ENCODE data around the gene SLC4A8. TPM values are rescaled to one million over a fixed set of nuclear protein-coding genes. Genes with fewer than 3 reads are reported as not detected.

Gene SLC4A8
- total and polyA plus RNA-seq, 11 donors: 0.07 to 3.6 (median 0.51) TPM

DNA sequence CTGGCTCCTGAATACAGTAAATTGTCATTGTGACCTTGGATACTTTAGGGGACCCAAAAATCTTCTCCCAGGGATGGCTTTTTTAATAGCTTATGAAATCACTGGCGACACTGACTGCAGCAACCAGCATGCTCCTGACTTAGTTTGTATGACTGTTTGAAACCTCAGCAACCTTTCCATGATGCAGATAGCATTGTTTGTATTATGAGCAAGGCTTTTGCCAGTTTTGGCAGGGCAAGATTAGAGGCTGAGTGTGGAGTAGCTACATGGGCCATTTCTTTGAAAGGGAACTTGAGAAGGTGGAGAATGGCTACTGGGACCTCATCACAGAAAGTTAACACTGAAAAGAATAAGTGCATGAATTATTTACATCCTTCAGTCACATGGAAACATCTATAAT lies 50.9 kb downstream of the SLC4A8 start:
- no peak overlapping the region for H3K4me3 ChIP-seq
- peaks cover 0 to 4% (median 0%) of the 10 kb centered on the region in 9 donors for H3K27me3 ChIP-seq
- intact Hi-C loops (cut with DNase I): no loop called here
- 88 to 100% (median 96%) methylated on average over 1 of the region's 1 CpG for WGBS, 4 donors
- H3K9me3 ChIP-seq: no peaks in the 10 kb centered on the region
- DNase-seq (no peak), ATAC-seq (no peak)
- TF ChIP-seq CTCF (IDR thresholded peaks at IDR 0.05): no peak
- TF ChIP-seq POLR2A (IDR thresholded peaks at IDR 0.05): no peak
- H3K36me3 ChIP-seq: peaks cover 0 to 3% (median 0%) of the 10 kb centered on the region in 9 donors
- H3K4me1 ChIP-seq: no peaks in the 10 kb centered on the region
- no peak overlapping the region for H3K27ac ChIP-seq

DNA sequence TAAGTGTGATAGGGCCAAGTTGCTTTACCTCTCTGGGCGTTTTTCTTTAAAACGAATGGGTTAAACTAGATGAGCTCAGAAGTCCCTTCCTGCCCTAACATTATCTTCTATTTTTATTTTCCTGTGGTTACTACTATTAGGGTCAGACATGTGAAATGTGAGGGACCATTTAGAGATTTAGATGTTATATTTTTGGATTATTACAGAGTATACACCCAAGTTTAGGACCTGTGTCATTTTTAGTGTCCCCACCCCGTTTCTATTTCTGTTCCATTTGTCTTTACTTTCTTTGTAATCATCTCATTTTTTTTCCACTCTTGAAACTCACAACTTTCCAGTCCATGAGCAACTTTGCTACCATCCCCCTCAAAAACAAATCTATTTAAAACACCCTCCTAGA lies 56.3 kb downstream of the SLC4A8 start:
- TF ChIP-seq CTCF (IDR thresholded peaks at IDR 0.05) (no peak), POLR2A (IDR thresholded peaks at IDR 0.05) (no peak)
- peaks cover 0 to 9% (median 0%) of the 10 kb centered on the region in 12 donors for H3K4me1 ChIP-seq
- no peaks in the 10 kb centered on the region for H3K27me3 ChIP-seq
- no peak overlapping the region for H3K27ac ChIP-seq
- 63 to 77% (median 65%) methylated on average over 3 of the region's 3 CpGs for WGBS, 4 donors
- H3K36me3 ChIP-seq: no peaks in the 10 kb centered on the region
- ATAC-seq (no peak), DNase-seq (no peak)
- intact Hi-C loops (cut with DNase I): no loop called here
- H3K4me3 ChIP-seq: no peak overlapping the region
- H3K9me3 ChIP-seq: no peaks in the 10 kb centered on the region

- H3K4me1 ChIP-seq: peaks cover 0 to 9% (median 0%) of the 10 kb centered on the region in 12 donors
- peak overlapping the region in 1 of 12 donors; percentile 34 for H3K27ac ChIP-seq
- no peaks in the 10 kb centered on the region for H3K36me3 ChIP-seq
- no peak for TF ChIP-seq CTCF (IDR thresholded peaks at IDR 0.05)
- TF ChIP-seq POLR2A (IDR thresholded peaks at IDR 0.05): no peak
- no peak for DNase-seq
- intact Hi-C loops (cut with DNase I): no loop called here
- WGBS, 4 donors: 55 to 82% (median 61%) methylated on average over 3 of the region's 3 CpGs
- ATAC-seq: no peak
- no peaks in the 10 kb centered on the region for H3K9me3 ChIP-seq
- H3K27me3 ChIP-seq: no peaks in the 10 kb centered on the region
- H3K4me3 ChIP-seq: no peak overlapping the region
Measured at GRCh38 chr12:51482929-51483697, 58.5 kb downstream of the SLC4A8 start.

DNA sequence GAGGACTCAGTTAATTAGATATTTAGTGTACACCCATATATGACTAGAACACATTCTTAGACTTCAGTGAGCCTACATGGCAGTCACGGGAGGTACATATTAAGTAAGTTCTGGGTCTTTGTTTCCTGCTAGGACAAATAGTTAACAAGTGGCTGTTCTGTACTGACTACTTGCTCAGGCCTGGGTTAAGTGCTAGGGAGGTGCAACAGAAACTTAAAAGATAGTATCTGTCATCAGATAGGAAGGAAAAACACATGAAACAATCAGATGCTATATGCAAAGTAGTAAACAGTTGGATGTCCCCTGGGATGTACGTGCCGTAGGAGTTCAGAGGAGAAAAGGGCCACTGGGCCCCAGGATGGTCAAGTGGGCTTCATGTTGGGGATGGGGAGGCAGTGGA lies 59.5 kb downstream of the SLC4A8 start:
- TF ChIP-seq CTCF (IDR thresholded peaks at IDR 0.05) (no peak), POLR2A (IDR thresholded peaks at IDR 0.05) (no peak)
- DNase-seq: no peak

More for the DNA sequence above, 59.5 kb downstream of the SLC4A8 start:
- WGBS, 4 donors: 80 to 87% (median 84%) methylated on average over 3 of the region's 3 CpGs
- Histone ChIP-seq H3K9me3 (no peaks in the 10 kb centered on the region), H3K27ac (no peak overlapping the region), H3K27me3 (no peaks in the 10 kb centered on the region), H3K36me3 (no peaks in the 10 kb centered on the region), H3K4me1 (peaks cover 0 to 9% (median 0%) of the 10 kb centered on the region in 12 donors), H3K4me3 (no peak overlapping the region)
- intact Hi-C loops (cut with DNase I): no loop called here
- ATAC-seq: no peak
